Breast epithelium (tissue), 3 donors: ENCODE results near the gene GTF2IRD1.

Experiments
- POLR2A ChIP-seq: fragments of 450-650 bp; IDR thresholded peaks from one replicate; pipeline ENCODE4 v1.6.1; 2016; ENCODE audit warnings: antibody characterized with exemption, mild to moderate bottlenecking, moderate library complexity
- POLR2AphosphoS5 ChIP-seq, 3 donors: sonication (generic); formaldehyde crosslinking; IDR thresholded peaks; one replicate each; pipeline ENCODE4 v1.6.1; 2017; ENCODE audit warnings: antibody characterized with exemption in 3 of 3

- TF ChIP-seq POLR2A (no peak), POLR2AphosphoS5 (IDR thresholded peaks at IDR 0.05) (peak in 1 of 3 donors; percentile 47)
Measured at GRCh38 chr7:74525881-74526280, 72.2 kb downstream of the GTF2IRD1 start.
